Neutrophil (primary cell): ENCODE measurements around the gene LRRC49.
"Not testable (repeated sequence)": the region's sequence is repeated elsewhere in the genome, so short reads cannot be mapped to it uniquely, and the experiment has no call there.

Experiments used
- H3K27ac ChIP-seq: fragments of 200-600 bp; sonication (generic); 2 replicates; pipeline ENCODE4 v1.5.1; 2016; ENCODE audit warnings: mild to moderate bottlenecking, moderate library complexity
- H3K27me3 ChIP-seq: fragments of 200-600 bp; sonication (generic); 2 replicates; pipeline ENCODE4 v1.6.0; 2016; ENCODE audit warnings: mild to moderate bottlenecking
- H3K36me3 ChIP-seq: fragments of 200-600 bp; sonication (generic); 2 replicates; pipeline ENCODE4 v1.5.1; 2017
- H3K4me1 ChIP-seq, 2 experiments: fragments of 200-600 bp in 1 of 2; sonication (generic) in 1 of 2; 1 replicate in 1 of 2; 2 replicates in 1 of 2; pipeline versions ENCODE4 v1.5.1 to v1.6.1; 2013 to 2016; ENCODE audit warnings: low read depth in 1 of 2, low read length in 1 of 2, mild to moderate bottlenecking in 1 of 2, moderate library complexity in 1 of 2; ENCODE audit not compliant: control insufficient read depth in 1 of 2, insufficient read depth in 1 of 2
- H3K4me3 ChIP-seq, 2 experiments: fragments of 200-600 bp in 1 of 2; sonication (generic) in 1 of 2; 1 replicate in 1 of 2; 2 replicates in 1 of 2; pipeline ENCODE4 v1.5.1; 2013 to 2016; ENCODE audit warnings: low read depth in 1 of 2, low read length in 1 of 2, mild to moderate bottlenecking in 1 of 2, moderate library complexity in 1 of 2
- H3K9me3 ChIP-seq: fragments of 200-600 bp; sonication (generic); 2 replicates; pipeline ENCODE4 v1.5.1; 2016
- TF ChIP-seq, protein P1 (sequence below): fragments of 200-600 bp; sonication (generic); IDR thresholded peaks from 2 replicates; pipeline ENCODE4 v1.5.1; 2016; ENCODE audit warnings: antibody characterized with exemption

LRRC49 gene

DNA sequence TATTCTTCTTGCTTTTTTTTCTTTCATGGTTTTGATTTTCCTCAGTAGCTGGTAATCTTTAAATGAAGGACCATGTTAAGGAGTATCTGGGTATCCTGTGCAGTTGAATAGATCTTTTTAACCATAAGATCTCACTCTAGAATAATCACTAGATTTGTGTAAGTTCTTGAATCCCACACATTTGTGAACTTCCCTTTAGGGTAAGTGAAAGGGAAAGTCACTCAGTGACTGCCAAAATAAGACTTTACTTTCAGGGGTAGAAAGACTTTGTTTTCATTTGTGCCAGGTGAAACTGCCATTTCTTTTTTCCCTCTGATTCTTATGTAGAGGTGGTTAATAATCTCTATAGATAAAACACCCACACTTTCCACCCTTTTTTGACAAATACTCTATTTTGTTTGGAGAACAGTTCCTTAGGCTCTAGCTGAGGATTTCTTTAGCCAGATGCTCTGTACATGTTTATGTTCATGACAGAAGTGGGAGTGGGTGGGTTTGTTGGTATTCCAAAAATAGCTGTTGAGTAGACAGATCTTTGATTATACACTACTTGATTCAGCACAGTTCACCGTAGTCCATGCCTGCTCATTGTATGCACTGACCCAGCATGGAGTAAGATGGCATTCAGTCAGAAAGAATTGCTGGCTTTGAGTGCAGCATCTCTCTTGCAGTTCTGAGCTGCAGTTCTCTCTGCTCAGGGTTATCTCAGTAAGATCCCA lies 28.5 kb downstream of the LRRC49 start:
- no peaks in the 10 kb centered on the region for H3K4me1 ChIP-seq
- H3K27ac ChIP-seq: no peak overlapping the region
- no peaks in the 10 kb centered on the region for H3K27me3 ChIP-seq
- TF ChIP-seq, protein P1, sequence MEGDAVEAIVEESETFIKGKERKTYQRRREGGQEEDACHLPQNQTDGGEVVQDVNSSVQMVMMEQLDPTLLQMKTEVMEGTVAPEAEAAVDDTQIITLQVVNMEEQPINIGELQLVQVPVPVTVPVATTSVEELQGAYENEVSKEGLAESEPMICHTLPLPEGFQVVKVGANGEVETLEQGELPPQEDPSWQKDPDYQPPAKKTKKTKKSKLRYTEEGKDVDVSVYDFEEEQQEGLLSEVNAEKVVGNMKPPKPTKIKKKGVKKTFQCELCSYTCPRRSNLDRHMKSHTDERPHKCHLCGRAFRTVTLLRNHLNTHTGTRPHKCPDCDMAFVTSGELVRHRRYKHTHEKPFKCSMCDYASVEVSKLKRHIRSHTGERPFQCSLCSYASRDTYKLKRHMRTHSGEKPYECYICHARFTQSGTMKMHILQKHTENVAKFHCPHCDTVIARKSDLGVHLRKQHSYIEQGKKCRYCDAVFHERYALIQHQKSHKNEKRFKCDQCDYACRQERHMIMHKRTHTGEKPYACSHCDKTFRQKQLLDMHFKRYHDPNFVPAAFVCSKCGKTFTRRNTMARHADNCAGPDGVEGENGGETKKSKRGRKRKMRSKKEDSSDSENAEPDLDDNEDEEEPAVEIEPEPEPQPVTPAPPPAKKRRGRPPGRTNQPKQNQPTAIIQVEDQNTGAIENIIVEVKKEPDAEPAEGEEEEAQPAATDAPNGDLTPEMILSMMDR: no peak
- H3K36me3 ChIP-seq: no peaks in the 10 kb centered on the region
- H3K9me3 ChIP-seq: no peaks in the 10 kb centered on the region
- H3K4me3 ChIP-seq: no peak overlapping the region

DNA sequence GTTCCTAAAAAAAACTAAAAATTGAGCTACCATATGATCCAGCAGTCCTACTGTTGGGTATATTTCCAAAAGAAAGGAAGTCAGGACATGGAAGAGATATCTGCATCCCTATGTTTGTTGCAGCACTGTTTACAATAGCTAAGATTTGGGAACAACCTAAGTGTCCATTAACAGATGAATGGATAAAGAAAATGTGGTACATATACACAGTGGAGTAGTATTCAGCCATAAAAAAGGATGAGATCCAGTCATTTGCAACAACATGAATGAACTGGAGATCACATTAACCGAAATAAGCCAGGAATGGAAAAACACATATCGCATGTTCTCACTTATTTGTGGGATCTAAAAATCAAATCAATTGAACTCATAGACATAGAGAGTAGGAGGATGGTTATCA lies 29.5 kb downstream of the LRRC49 start:
- H3K9me3 ChIP-seq: no peaks in the 10 kb centered on the region
- no peaks in the 10 kb centered on the region for H3K27me3 ChIP-seq
- H3K27ac ChIP-seq: no peak overlapping the region
- no peaks in the 10 kb centered on the region for H3K4me1 ChIP-seq
- TF ChIP-seq, protein P1: no peak
- no peaks in the 10 kb centered on the region for H3K36me3 ChIP-seq
- no peak overlapping the region for H3K4me3 ChIP-seq

DNA sequence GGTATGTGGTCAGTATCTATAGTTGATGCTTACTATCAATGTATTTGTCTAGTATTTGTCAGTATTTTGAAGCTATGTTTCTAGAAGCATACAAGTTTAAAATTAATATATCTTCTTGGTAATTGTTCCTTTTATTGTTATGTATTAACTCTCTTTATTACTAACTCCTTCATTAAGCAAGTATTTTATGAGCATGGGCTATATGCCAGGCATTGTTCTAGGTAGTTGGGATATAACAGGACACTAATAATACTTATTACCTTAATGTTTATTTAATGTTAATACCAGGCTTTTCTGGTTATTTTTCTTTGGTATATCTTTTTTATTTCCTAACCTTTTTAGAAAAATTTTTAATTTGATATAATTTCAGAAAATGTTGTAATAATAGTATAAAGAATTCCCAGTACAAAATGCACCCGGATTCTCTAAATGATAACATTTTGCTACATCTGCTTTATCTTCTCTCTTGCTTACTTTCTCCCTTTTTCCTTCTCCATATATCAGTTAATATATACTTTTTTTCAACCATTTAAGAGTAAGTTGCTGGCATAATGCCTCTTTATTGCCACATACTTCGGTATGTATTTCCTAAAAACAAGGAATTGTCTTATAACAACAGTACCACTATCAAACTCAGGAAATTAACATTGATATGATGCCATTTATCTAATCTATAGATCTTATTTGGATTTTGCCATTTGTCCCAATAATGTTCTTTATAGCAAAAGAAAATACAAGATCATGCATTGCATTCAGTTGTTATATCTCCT lies 30.9 kb downstream of the LRRC49 start:
- H3K27ac ChIP-seq: no peak overlapping the region
- H3K4me1 ChIP-seq: no peaks in the 10 kb centered on the region
- H3K36me3 ChIP-seq: no peaks in the 10 kb centered on the region
- no peaks in the 10 kb centered on the region for H3K9me3 ChIP-seq
- no peaks in the 10 kb centered on the region for H3K27me3 ChIP-seq
- TF ChIP-seq, protein P1: no peak
- no peak overlapping the region for H3K4me3 ChIP-seq

DNA sequence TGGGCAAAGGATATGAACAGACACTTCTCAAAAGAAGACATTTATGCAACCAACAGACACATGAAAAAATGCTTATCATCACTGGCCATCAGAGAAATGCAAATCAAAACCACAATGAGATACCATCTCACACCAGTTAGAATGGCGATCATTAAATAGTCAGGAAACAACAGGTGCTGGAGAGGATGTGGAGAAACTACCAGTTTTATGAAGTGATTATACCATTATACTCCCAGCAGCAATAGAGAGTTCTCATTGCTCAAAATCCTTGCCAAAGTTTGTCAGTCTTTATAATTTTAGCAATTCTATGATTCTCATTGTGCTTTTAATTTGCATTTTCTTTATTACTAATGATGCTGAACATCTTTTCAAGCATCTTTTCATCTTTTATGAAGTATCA lies 34.3 kb downstream of the LRRC49 start:
- not testable (repeated sequence) for H3K4me3 ChIP-seq, H3K27ac ChIP-seq, H3K4me1 ChIP-seq, H3K9me3 ChIP-seq, H3K27me3 ChIP-seq, H3K36me3 ChIP-seq

DNA sequence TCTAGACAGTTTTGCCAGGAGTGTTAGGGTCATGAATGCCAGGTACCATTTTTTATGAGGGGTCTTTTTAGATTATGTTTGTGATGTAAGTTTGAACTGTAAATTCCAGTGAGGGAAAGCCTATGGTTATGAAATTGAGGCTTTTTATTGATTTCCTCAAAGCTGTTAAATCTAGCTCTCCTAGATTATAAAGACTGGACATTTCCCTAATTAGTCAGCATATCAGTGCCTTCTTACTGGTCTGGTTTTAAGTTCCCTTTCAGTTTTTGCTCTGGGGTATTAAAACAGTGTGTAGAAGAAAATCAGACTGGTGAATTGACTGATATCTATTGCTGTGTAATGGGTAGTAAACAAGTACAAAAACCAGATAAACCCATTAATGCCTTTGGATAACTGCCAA lies 39.2 kb downstream of the LRRC49 start:
- Histone ChIP-seq H3K27ac (no peak overlapping the region), H3K9me3 (no peaks in the 10 kb centered on the region), H3K27me3 (peaks cover 22% of the 10 kb centered on the region), H3K4me1 (no peaks in the 10 kb centered on the region), H3K4me3 (no peak overlapping the region), H3K36me3 (no peaks in the 10 kb centered on the region)
- TF ChIP-seq, protein P1: no peak

DNA sequence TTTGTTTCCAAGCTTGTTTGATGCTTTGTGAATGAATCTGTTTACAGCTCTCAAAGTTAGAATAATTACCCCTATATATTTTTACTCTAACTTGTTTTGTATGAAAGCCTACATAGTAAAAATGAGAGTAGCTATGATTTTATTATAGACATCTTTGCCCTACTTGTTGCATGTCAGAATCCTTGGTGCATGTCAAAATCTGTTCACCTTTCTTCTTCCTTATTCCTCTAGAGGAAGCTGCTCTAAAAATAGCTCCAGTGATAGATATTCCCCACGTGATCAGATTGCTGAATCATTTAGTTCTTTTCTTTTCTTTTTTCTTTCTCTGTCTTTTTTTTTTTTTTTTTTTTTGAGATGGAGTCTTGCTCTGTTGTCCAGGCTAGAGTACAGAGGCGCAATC lies 39.8 kb downstream of the LRRC49 start:
- TF ChIP-seq, protein P1: no peak
- Histone ChIP-seq H3K4me1 (no peaks in the 10 kb centered on the region), H3K4me3 (no peak overlapping the region), H3K27me3 (peaks cover 22% of the 10 kb centered on the region), H3K36me3 (no peaks in the 10 kb centered on the region), H3K27ac (no peak overlapping the region), H3K9me3 (no peaks in the 10 kb centered on the region)
